DMS79 (cell line): ENCODE results near the gene PPFIBP2.

Source experiments
- DNase-seq: peaks from one replicate; lab custom pipeline; 2025; lab: John Stamatoyannopoulos, UW

Gene PPFIBP2

DNA sequence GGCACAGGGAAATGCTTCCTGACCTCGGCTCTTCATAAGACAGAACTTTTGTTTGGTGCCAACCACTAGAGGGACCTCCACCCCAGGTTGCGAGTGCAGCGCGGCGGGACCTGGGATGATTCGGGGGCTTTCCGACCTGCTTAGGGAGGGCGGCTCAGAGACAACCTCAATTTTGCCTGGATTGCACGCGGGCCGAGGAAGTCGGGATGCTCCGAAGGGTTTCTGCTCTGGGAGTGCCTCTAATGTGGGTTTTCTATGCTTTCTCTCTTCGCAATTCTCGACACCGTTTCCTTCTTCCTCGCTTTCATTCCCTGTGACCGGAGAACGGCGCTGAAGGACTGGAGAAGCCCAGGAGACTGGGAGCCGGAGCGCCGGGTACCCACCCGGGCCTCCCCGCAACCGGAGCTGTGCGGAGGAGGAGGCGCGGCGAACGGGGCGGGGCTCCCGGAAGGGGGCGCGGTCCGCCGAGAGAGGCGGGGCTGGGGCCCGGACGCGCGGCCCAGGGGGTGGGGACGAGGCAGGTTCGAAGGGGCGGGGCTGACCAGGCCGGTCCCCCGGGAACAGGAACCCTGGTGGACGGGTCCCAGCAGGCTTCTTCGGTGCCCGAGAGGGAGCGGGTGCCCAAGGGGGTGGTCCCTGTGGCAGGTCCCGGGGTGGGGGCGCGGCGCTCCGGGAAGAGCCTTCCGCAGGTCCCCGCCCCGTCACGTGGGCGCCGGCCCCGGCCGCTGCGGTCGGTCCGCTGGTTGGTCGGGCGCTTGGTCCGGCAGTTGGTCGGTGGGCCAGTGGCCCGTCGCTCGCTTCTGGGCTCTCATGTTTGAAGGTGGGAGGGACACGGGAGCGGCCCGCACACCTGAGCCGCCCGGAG, at the start of gene PPFIBP2:
TSS of gene PPFIBP2 (plus strand) at position 766 of the 865 bp plus-strand sequence. CDS start 35,477 bp downstream, outside the sequence.
- DNase-seq: no peak

DNA sequence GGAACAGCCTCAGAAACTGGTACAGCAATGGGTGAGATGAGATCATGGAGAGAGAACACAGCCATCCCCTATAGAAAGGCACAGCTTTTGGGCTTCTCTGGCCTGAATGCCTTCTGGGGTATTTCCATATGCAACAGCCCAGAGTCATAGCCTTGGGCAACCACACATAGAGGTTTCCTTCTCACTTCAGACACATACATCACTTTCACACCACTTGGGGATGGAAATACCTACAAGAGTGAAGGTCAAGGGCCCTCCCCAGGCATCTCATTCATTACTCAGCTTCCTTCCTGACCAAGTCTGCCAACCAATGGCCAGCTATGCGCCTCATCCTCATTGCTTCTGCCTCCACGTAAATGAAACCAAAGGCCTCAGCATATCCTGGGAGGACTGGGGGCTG, 46.1 kb upstream of the PPFIBP2 start:
- no peak for DNase-seq

DNA sequence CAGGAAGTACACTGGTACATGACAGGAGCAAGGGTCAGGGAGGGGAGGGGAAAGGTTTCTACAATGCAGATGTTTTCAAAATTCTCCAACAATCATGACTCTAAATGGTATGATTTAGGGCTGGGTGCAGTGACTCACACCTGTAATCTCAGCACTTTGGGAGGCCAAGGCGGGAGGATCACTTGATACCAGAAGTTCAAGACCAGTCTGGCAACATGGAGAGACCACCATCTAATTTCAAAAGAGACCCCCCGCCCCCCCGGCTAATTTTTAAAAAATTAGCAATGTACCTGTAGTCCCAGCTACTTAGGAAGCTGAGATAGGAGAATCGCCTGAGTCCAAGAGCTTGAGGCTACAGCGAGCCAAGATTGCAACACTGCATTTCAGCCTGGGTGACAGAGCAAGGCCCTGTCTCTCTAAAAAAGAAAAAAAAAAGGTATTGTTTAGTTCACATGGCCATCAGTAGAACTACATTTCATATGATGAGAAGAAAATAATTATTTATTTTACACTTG, 44.4 kb upstream of the PPFIBP2 start:
- DNase-seq: no peak

DNA sequence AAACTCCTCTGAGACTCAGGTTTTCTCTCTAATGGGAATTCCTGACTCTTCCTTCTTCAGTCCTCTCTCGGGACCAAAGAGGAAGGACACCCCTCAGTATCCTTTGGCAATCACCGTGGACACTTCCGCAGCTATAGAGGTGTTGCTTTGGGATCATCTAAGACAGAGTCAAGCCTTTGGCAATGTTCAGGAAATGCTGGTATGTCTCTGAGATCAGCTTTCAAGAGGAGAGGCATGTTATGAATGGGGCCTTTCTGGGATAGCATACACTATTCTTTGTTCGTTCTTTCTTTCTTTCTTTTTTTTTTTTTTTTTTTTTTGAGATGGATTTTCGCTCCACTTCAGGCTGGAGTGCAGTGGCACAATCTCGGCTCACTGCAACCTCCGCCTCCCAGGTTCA, 42.7 kb upstream of the PPFIBP2 start:
- no peak for DNase-seq

DNA sequence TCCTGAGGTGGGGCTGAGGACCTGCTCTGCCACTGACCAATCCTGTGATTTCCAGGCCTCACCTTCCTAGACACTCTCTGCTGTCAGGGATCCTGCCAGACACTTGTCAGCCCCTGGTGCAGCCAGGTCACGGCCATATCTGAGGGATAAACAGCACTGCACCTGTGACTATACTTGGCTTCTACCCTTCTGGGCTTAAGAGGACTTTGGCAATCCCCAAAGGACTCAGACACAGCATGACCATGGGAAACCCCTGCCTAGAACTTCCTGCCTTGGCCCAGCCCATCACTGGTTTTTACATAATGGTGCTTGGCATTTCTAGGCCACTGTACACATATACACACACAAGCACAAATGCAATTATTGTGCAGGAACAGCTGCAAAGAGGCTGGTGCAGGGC, 40.1 kb upstream of the PPFIBP2 start:
- no peak for DNase-seq

DNA sequence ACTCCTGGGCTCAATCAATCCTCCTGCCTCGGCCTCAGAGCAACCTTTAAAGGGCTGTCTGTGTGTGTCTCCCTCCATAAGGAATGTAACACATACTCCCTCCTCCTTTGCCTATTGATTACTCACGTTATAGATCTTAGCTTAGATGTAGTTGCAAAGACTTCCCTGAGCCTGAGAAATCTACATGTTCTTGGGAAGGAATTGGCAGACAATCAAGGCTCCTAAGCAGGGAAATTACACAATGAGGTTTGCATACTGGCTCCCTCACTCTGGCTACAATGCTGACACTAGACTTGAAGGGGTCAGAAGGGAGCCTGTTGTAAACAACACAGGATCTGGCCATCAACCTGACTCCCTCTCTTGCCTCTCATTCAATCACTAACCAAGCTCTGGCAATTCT, 33.7 kb upstream of the PPFIBP2 start:
- DNase-seq: no peak

DNA sequence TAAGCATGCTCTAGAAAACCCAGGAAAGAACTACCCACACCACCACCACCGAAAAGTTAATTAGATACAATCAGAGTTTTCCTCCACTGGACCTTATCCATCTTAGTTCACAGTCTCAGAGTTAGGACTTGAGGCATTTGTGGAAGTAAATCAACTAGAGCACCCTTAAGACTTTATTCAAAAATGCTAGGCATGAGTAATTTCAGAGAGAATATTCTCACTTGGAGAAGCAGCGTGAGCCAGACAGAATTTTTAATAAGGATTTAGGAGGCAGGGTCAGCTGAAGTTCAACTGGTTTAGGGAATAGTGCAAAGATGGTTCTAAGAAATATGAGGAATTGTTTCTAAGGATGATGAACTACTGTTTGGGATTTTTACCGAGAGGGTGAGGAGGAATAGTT, 29.7 kb upstream of the PPFIBP2 start:
- no peak for DNase-seq

DNA sequence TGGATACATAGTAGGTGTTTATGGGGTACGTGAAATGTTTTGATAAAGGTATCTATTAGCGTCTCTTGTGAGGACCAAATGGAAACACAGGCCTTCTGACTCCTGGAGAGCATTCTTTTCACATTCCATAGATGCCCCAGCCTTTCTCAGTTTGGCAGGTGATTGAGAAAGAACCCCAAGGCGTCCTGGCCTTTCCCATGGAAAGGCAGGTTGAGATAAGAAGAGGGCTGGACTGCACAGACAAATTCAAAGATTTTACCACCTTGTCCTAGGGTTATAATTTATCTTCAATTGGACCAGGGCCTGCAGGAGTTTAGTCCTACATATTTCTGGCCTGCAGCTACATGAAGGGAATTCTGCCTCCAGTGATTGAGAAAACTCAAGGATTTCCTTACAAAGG, 29.2 kb upstream of the PPFIBP2 start:
- DNase-seq: no peak

DNA sequence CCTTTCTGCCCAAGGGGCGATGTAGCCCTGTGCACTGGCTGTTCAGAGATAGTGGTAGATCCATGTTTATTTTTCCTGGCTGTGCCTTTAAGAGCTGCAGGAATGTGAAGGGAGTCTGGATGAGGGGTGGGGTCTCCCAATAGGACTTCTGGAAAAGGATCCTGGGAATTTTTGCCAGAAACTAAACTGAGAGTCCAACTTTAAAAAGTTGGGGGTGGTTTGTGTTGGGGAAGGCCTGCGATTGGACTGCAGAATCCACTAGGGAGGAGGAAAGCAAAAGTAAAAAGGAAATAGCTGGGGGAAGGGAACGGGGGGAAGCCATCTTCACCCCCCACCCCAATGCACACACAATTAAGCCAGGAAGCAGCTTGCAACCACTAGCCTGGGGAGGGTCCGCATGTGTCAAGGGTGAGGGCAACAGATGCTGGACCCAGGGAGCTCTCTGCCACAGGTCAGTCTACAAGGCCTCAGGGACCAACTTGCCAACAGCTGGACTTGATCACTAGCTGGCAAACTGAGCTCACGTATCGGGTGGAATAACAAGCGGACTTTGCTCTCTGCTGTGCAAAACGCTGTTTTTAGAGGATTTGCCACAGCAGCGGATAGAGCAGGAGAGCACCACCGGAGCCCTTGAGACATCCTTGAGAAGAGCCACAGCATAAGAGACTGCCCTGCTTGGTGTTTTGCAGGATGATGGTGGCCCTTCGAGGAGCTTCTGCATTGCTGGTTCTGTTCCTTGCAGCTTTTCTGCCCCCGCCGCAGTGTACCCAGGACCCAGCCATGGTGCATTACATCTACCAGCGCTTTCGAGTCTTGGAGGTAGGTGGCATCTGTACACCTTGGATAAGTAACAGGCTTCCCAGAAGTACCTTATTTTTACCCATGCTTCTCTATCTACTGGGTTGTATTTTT, 28.4 kb upstream of the PPFIBP2 start, which contains the start of gene OLFML1:
TSS of gene OLFML1 (plus strand) at position 321 of the 912 bp plus-strand sequence. CDS start at position 691, 370 bp downstream.
- DNase-seq: no peak

DNA sequence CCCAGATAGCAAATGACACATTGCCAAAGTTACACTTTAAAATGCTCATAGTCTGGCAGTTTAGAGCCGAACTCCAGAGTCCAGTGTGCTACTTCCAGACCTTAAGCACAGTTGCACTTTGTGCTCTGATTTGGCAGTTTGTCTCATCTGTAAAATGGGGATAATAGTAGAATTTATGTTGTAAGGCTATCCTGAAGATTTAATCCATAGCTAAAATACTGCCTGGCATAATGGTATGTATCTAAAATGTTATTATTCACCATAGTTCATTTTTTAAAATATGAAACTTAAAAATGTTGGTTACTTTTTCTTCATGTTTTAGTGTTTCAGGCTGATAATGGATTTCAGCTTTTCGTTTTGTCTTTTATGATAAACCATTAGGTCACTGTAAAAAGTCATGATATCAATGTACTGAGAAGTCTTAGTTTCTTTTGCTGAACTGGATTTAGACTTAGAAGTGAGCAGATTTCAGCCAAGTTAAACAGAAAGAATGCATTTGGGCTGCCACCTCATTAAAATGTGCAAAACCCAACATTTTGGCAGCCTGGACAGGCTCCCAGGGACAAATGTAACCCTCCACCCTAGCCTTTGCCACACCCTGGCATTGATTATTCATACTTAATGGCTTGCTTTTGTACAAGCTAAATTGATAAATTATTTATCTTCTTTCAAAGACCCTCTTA, 27.6 kb upstream of the PPFIBP2 start:
- DNase-seq: no peak

DNA sequence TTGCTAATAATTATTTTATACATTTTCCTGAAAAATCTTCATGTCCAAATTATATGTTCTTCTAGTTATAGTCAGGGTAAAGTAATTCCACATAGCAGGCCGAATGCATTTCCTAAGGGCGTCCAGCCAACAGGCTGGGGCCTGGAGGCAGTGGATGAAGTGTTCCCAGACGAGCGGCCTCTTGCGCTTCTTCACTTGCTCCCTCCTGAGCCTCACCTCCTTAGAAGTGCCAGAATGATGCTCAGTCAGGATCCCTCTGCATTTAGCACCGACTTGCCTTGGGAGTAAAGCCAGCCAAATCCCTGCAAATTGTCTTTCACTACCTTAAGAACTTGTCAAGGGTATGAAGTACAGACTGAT, 27.0 kb upstream of the PPFIBP2 start:
- DNase-seq: no peak

DNA sequence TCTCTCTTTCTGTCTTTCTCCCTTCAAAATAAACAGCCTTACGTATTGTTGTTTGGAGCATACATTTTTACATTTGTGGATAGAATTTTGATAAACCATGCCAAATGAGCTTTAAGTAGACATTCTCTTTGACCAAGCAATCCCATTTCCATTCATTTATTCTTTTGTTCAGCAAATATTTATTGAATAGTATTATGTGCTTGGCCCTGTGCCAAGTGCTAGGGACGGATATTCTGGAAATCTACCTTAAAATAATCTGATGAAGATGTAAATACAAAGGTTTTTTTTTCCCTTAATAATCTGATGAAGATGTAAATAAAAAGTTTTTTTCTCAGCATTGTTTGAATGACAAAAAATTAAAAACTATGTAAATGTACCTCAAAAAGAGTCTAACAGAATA, 26.4 kb upstream of the PPFIBP2 start:
- no peak for DNase-seq

DNA sequence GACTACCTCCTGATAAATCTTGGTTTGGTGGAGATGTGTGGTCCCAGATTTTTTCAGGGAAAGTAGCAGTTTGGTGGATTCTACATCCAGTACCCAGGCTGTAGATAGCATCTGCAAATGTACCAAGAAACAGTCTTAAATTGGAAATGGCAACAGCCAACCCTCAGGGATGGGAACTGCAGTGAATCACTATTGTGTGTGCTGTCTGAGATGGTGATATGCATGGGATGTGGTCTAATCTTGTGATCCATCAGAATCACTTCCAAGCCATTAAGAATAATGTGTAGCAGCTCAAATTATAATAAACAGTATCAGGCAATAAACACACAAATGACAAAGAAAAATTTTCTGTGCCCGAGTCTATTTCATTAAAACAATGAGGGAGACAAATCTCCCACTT, 25.1 kb upstream of the PPFIBP2 start:
- DNase-seq: no peak

DNA sequence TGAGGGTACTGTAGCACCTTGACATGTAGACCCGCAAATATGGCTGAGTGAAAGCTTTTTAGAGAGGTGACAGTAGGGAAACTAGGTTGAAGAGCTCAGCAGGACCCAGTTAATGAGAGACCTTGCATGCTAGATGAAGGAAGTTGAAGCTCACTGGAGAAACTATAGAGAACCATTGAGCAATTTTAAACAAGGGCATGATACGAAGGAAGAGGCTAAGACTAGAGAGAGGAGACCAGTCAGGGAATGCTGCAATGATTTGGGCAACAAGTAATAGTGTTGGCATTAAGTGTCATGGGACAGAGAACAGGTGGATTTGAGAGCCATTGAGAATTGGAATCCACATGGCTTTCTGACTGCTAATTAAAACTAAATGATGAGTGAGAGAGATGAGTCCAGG, 24.4 kb upstream of the PPFIBP2 start:
- DNase-seq: no peak

DNA sequence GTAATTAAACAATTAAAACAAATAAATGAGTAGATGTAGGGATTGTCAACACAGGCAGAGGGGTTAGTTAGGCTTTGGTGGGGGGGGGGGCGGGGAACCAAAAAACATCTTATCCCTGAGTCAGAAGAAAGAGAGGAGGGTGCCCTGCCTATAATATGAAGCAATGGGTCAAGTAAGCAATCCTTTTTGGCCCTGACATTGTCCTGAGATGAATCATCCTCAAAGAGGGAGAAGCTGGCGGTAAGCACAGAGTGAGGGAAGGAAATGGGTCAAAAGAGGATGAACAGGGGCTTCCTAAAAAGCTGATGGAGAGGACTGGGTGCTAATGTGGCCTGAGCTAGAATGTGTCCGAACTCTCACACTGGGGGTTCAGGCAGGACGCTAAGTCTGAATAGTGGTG, 23.7 kb upstream of the PPFIBP2 start:
- no peak for DNase-seq

DNA sequence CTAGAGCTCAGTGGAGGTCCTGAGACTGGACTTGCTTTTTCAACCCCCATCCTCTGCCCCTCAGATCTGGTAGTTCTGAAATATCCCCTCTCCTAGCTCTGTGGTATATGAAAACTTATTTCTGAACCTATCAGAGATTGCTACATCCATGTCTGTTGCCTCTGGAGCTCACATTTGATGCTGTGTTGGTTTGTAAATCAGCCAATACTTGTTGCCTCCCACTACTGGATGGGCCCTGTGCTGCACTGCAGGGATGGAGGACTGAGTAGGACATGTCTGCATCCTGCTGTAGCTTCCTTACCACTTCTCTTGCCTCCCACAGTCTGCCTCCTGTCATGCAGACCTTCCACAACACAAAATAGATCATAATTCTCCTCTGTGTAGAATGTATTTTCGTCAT, 23.3 kb upstream of the PPFIBP2 start:
- DNase-seq: no peak

DNA sequence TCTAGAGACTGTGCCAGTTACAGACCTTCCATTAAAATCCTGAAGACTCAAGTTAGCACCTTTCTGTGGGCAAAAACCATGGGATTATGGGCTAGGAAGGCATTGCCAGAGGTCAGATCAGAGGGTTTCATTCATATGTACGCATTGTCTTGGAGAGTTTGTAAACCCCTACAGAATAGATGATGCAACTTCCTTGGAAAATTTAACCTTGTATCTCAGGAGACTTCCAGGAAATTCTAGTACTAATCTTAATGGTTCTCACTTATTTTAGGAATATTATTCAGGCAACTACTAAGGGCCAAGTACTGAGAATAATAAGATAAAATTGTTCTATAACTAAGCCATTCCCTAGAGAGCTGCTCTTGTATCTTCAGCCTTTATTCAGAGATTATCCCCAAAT, 21.5 kb upstream of the PPFIBP2 start:
- no peak for DNase-seq

DNA sequence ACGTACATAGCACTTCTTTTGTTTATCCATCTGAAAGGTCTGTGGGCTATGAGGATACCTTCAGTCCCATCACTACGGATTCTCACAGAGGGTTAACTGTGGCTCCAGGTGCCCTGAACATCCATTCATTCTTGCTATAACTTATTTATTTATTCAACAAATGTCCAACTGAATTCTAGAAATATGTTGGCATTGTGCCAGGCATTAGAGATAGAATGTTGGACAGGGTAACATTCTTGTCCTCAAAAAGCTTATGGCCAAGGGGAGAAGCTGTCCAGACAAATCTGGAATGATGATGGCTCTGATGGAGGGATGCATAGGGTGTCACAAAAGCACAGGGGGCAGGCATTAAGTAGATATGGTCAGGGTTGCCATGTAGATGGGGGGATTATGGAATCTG, 20.1 kb upstream of the PPFIBP2 start:
- DNase-seq: no peak

DNA sequence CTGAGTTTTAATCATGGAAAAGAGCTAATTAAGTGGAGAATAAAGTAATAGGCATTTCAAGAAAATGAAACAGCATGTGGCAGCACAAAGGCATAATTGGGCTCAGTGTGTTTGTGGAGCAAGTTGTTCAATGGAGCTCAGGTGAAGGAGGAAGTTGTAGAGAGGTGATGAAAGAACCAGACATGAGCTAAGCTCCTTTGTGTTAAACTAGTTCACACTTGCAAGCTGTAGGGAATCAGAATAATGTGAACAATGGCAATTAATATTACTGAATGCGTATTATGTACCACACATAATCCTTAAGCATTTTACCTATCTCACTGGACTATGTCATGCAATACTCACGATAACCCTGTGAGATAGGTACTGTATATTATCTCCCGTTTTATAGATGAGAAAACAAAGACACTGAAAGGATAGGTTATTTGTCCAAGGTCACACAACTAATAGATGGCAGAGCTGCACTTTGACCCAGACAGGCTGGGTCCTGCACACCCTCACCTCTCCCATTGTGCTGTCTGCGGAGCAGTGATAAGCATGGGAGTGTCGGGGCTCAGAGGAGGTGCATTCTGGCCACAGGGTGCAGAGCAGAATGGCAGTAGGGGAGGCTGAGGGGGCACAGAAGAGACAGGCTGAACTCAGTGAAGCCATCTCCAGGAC, 19.6 kb upstream of the PPFIBP2 start:
- no peak for DNase-seq

DNA sequence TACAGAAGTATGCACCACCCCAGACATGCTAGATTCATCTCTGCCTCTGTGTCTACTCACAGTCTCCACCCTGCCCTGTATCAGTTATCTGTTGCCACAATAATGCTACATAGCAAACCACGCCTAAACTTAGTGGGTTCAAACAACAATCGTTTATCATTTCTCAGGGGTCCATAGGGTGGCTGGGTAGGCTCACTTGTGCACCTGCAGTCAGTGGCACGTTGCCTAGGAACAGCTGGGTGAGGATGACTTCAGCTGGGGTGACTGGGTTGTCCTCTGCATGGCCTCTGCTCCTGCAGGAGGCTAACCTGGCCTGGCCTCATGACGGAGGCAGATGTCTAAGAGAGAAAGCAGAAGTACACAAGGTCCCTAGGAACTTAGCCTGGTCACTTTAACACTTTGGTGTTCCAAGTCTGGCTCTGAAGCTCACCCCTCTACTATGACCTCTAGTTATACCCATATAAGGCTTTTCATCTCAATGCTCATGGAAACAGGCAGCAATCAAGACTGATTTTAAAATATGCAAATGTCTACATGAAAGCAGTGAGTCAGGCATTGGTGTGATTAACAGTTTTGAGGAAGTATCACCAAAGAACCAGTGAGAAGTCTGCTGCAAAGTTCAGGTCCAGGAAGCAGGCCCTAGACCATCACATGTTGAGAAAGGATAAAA, 17.8 kb upstream of the PPFIBP2 start:
- no peak for DNase-seq

DNA sequence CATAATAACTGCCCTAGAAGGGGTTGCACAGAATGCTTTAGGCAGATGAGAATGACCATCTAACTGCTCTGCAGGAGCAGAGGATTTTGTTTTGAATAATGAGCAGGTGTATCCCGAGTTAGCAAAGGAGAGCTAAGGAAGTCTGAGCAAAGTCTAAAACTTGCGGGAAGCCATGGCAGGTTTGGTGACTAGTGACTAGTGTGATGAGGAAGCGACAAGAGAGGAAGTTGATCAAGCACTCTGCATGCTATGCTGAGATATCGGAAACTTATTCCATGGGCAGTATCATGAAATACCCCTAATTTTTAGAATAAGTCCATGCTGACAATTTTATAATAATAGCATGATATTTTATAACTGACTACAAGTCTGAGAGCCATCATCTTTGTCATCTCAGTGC, 15.6 kb upstream of the PPFIBP2 start:
- no peak for DNase-seq
